ENCODE measurements around the gene LRRC36. TPM values are rescaled to one million over a fixed set of nuclear protein-coding genes. Genes with fewer than 3 reads are reported as not detected.

Gene LRRC36
- polyA plus RNA-seq, 1 donor (not counting 4 experiments of a cell fraction or from before 2014, with no cell fraction given) = not detected

DNA sequence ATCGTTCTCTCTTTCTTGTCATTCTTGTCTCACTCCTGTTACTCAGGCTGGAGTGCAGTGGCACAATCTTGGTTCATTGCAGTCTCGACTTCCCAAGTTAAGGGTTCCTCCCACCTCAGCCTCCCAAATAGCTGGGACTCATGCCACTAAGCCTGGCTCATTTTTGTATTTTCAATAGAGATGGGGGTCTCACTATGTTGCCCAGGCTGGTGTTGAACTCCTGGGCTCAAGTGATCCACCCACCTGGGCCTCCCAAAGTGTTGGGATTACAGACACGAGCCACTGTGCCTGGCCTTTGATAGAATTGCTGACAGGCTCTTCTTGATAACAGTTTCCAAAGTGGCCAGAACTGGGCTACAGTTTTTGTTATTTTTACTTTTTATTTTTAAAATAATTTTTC is 34.4 kb downstream of the LRRC36 start:
- Histone ChIP-seq H3K27me3 (ENCODE audit: control insufficient read depth, extremely low read depth, insufficient read depth, low read length) (peaks cover 12% of the 10 kb centered on the region), H3K9me1 (ENCODE audit: control insufficient read depth, extremely low read depth, insufficient read depth, low read length) (no peaks in the 10 kb centered on the region), H3K27ac (ENCODE audit: control insufficient read depth, insufficient read depth, low read length) (no peak overlapping the region), H3K79me2 (ENCODE audit: control insufficient read depth, insufficient read depth, low read length) (no peaks in the 10 kb centered on the region), H3K4me2 (ENCODE audit: control insufficient read depth, extremely low read depth, insufficient read depth, low read depth, low read length) (no peak overlapping the region), H3K4me1 (ENCODE audit: control insufficient read depth, extremely low read depth, insufficient read depth, low read length) (no peaks in the 10 kb centered on the region), H3K4me3 (ENCODE audit: control insufficient read depth in 2 of 3, extremely low read depth in 1 of 3, insufficient read depth in 2 of 3, low read depth in 1 of 3, low read length in 3 of 3) (no peak overlapping the region), H2AFZ (ENCODE audit: control insufficient read depth, low read length) (no peak overlapping the region), H3K9me3 (ENCODE audit: control insufficient read depth, low read depth, low read length) (no peaks in the 10 kb centered on the region), H3K9ac (ENCODE audit: control insufficient read depth, extremely low read depth, insufficient read depth, low read length) (no peak overlapping the region), H3K36me3 (ENCODE audit: control insufficient read depth in 2 of 2, extremely low read depth in 1 of 2, insufficient read depth in 2 of 2, low read length in 2 of 2) (no peaks in the 10 kb centered on the region), H4K20me1 (ENCODE audit: control insufficient read depth, extremely low read depth, insufficient read depth, low read length) (no peaks in the 10 kb centered on the region)
- dilution Hi-C loops (cut with MboI; ENCODE audit: extremely low pct_ligation_motif_present, low sequenced_read_pairs) = no loop called here
- no peak for DNase-seq (ENCODE audit: low read depth, low spot score)
- TF ChIP-seq EZH2 (IDR thresholded peaks at IDR 0.05; ENCODE audit: low read length) = no peak
- TF ChIP-seq, protein P1, sequence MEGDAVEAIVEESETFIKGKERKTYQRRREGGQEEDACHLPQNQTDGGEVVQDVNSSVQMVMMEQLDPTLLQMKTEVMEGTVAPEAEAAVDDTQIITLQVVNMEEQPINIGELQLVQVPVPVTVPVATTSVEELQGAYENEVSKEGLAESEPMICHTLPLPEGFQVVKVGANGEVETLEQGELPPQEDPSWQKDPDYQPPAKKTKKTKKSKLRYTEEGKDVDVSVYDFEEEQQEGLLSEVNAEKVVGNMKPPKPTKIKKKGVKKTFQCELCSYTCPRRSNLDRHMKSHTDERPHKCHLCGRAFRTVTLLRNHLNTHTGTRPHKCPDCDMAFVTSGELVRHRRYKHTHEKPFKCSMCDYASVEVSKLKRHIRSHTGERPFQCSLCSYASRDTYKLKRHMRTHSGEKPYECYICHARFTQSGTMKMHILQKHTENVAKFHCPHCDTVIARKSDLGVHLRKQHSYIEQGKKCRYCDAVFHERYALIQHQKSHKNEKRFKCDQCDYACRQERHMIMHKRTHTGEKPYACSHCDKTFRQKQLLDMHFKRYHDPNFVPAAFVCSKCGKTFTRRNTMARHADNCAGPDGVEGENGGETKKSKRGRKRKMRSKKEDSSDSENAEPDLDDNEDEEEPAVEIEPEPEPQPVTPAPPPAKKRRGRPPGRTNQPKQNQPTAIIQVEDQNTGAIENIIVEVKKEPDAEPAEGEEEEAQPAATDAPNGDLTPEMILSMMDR (optimal IDR thresholded peaks at IDR 0.05 in 1 of 3, IDR thresholded peaks at IDR 0.05 in 1 of 3, conservative IDR thresholded peaks at IDR 0.05 in 1 of 3; ENCODE audit: extremely low read depth in 1 of 3, insufficient read depth in 2 of 3, low read length in 3 of 3) = no peak
- no peak for FAIRE-seq

DNA sequence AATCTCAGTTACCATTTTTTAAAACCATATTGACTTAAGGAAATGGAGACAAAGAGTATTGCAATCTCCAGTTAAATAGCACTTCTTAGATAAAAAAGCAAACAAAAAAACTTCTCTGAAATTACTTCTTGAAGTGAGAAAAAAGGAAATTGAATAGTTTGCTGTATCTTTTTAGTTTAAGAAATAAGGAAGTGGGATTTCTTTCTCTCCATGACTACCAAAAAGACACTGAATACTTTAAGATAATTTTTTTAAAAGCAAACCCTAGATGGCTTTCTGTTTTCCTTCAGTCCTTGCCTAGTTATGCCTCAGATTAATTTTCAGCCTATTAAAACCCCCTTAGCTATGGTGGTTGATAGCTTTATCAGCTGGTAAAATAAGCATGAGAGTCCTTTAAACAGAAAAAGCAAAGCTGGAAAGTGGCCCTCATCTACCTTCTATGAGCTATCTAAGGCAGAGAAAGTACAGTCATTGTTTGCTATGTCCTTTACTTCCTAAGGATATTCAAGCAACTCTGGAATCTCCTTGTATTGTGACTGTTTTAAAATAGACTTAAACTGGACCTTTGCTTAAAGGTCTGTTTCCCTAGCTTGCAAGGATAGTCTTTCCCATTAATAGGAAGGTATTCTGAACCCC is 38.1 kb downstream of the LRRC36 start:
- dilution Hi-C loops (cut with MboI; ENCODE audit: extremely low pct_ligation_motif_present, low sequenced_read_pairs) = no loop called here
- no peaks in the 10 kb centered on the region for H3K36me3 ChIP-seq (ENCODE audit: control insufficient read depth in 2 of 2, extremely low read depth in 1 of 2, insufficient read depth in 2 of 2, low read length in 2 of 2)
- no peak for DNase-seq (ENCODE audit: low read depth, low spot score)
- H3K9me3 ChIP-seq (ENCODE audit: control insufficient read depth, low read depth, low read length) = no peaks in the 10 kb centered on the region
- H3K9ac ChIP-seq (ENCODE audit: control insufficient read depth, extremely low read depth, insufficient read depth, low read length) = no peak overlapping the region
- TF ChIP-seq, protein P1 (optimal IDR thresholded peaks at IDR 0.05 in 1 of 3, IDR thresholded peaks at IDR 0.05 in 1 of 3, conservative IDR thresholded peaks at IDR 0.05 in 1 of 3; ENCODE audit: extremely low read depth in 1 of 3, insufficient read depth in 2 of 3, low read length in 3 of 3) = no peak
- TF ChIP-seq EZH2 (IDR thresholded peaks at IDR 0.05; ENCODE audit: low read length) = no peak
- no peaks in the 10 kb centered on the region for H4K20me1 ChIP-seq (ENCODE audit: control insufficient read depth, extremely low read depth, insufficient read depth, low read length)
- no peaks in the 10 kb centered on the region for H3K79me2 ChIP-seq (ENCODE audit: control insufficient read depth, insufficient read depth, low read length)
- no peak overlapping the region for H3K4me2 ChIP-seq (ENCODE audit: control insufficient read depth, extremely low read depth, insufficient read depth, low read depth, low read length)
- H3K9me1 ChIP-seq (ENCODE audit: control insufficient read depth, extremely low read depth, insufficient read depth, low read length) = no peaks in the 10 kb centered on the region
- no peak overlapping the region for H3K27ac ChIP-seq (ENCODE audit: control insufficient read depth, insufficient read depth, low read length)
- H2AFZ ChIP-seq (ENCODE audit: control insufficient read depth, low read length) = no peak overlapping the region
- no peak overlapping the region for H3K4me3 ChIP-seq (ENCODE audit: control insufficient read depth in 2 of 3, extremely low read depth in 1 of 3, insufficient read depth in 2 of 3, low read depth in 1 of 3, low read length in 3 of 3)
- peaks cover 12% of the 10 kb centered on the region for H3K27me3 ChIP-seq (ENCODE audit: control insufficient read depth, extremely low read depth, insufficient read depth, low read length)
- no peaks in the 10 kb centered on the region for H3K4me1 ChIP-seq (ENCODE audit: control insufficient read depth, extremely low read depth, insufficient read depth, low read length)
- FAIRE-seq = no peak

All from keratinocyte (primary cell).